ENCODE results near the gene RERG. TPM values are rescaled to one million over a fixed set of nuclear protein-coding genes. Genes with fewer than 3 reads are reported as not detected.

RERG gene
- total RNA-seq, 2 experiments from 2014 or later: not detected

DNA sequence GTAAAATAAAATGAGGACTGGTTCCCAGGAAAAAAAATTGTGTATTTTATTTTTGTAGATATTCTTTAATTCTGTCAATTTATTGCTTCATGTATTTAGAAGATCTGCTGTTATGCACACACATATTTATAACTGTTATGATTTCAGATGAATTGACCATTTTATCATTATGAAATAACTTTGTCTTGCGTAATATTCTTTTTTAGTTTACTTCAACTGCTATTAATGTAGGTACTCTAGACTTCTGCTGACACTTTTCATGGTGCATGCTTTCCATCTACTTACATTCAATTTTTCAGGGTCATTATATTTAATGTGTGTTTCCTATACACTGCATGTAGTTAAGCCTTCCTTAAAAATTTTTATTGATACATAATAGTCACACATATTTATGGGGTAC lies 162.1 kb downstream of the RERG start:
- H3K4me3 Mint-ChIP-seq: no peak overlapping the region
- ATAC-seq: no peak
- H3K4me1 Mint-ChIP-seq (ENCODE audit: low read depth): no peaks in the 10 kb centered on the region
- no peak for DNase-seq
- no peak overlapping the region for H3K27ac Mint-ChIP-seq
- CTCF ChIA-PET: interaction anchor here (1.2 kb wide), 1 partner anchor 162 kb away, joined by 3 read pairs; the partner anchor contains the start of gene RERG
- TF ChIP-seq, protein P1, sequence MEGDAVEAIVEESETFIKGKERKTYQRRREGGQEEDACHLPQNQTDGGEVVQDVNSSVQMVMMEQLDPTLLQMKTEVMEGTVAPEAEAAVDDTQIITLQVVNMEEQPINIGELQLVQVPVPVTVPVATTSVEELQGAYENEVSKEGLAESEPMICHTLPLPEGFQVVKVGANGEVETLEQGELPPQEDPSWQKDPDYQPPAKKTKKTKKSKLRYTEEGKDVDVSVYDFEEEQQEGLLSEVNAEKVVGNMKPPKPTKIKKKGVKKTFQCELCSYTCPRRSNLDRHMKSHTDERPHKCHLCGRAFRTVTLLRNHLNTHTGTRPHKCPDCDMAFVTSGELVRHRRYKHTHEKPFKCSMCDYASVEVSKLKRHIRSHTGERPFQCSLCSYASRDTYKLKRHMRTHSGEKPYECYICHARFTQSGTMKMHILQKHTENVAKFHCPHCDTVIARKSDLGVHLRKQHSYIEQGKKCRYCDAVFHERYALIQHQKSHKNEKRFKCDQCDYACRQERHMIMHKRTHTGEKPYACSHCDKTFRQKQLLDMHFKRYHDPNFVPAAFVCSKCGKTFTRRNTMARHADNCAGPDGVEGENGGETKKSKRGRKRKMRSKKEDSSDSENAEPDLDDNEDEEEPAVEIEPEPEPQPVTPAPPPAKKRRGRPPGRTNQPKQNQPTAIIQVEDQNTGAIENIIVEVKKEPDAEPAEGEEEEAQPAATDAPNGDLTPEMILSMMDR (IDR thresholded peaks at IDR 0.05): no peak
- intact Hi-C loops (cut with micrococcal nuclease): no loop called here
- peaks cover 11% of the 10 kb centered on the region for H3K27me3 Mint-ChIP-seq
- H3K9me3 Mint-ChIP-seq: no peaks in the 10 kb centered on the region
- POLR2A ChIA-PET: no interaction called here
- no peaks in the 10 kb centered on the region for H3K36me3 Mint-ChIP-seq (ENCODE audit: low read depth)

Other genes starting within 250 kb of the RERG start
- gene PDE6H, start 248.4 kb downstream of the RERG start, total RNA-seq: not detected
- under 1 TPM; 0.47 to 0.63 TPM for gene PTPRO, start 101.1 kb upstream of the RERG start, total RNA-seq